ENCODE data around the gene RRM1. TPM values are rescaled to one million over a fixed set of nuclear protein-coding genes. Genes with fewer than 3 reads are reported as not detected.

The RRM1 gene
- total and polyA plus RNA-seq, 4 donors, result 45.6 to 65.8 (median 62.2) TPM

- WGBS (ENCODE audit: insufficient coverage), result under 1% methylated on average over 80 of the region's 83 CpGs
- Histone ChIP-seq H3K36me3 (ENCODE audit: control insufficient read depth, insufficient read depth, low read length) (no peaks in the 10 kb centered on the region), H3K4me3 (ENCODE audit: low read depth, low read length) (peak overlapping the region; percentile 51), H3K4me1 (ENCODE audit: control insufficient read depth, insufficient read depth, low read length) (peaks cover 24% of the 10 kb centered on the region), H3K27ac (ENCODE audit: low read depth, low read length) (no peak overlapping the region), H3K9me3 (ENCODE audit: control insufficient read depth, insufficient read depth, low read length) (no peaks in the 10 kb centered on the region), H3K27me3 (ENCODE audit: control insufficient read depth, insufficient read depth, low read length) (no peaks in the 10 kb centered on the region)
- DNase-seq (ENCODE audit: low read depth in 4 of 6, low spot score in 6 of 6), result peak; percentile 74 to 95 (median 81)
Observed at GRCh38 chr11:4187055-4187988, 92.7 kb downstream of the RRM1 start.

Other genes with a start within 250 kb of the RRM1 start
- gene STIM1, start 239.1 kb upstream of the RRM1 start, total RNA-seq, result 10 to 100 TPM; 32.1 to 38.6 TPM
- 10 to 100 TPM; 44.6 to 51.5 TPM for gene STIM1, start 239.1 kb upstream of the RRM1 start, polyA plus RNA-seq (ENCODE audit: insufficient read length in 2 of 2)

Data from spinal cord (tissue), 10 donors.